GM21723 (cell line): ENCODE results near the gene EXOC1L.

Experiments used
- ATAC-seq: cut with Tn5 transposase; IDR thresholded peaks from one replicate; pipeline ENCODE4 v1.9.1; 2021; ENCODE audit warnings: mild to moderate bottlenecking, moderate library complexity; ENCODE audit not compliant: unreplicated experiment

Gene EXOC1L

DNA sequence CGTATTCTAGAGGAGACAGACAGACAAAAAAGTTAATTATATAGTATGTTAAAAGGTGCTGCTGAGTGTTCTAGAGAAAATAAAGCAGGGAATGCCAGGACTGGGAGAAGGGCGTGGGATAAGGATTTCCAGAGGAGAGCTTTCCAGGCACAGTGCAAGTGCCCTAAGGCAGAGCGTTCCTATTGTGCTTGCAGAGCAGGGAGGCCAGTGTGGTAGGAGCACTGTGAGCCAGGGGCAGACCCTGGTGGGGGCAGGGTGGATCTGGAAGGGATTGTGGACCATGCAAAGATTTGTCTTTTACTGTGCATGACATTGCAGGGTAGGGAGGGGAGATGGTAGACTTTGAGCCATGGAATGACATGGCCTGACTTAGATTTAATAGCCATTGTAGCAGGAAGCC lies 59.6 kb downstream of the EXOC1L start:
- ATAC-seq: no peak

DNA sequence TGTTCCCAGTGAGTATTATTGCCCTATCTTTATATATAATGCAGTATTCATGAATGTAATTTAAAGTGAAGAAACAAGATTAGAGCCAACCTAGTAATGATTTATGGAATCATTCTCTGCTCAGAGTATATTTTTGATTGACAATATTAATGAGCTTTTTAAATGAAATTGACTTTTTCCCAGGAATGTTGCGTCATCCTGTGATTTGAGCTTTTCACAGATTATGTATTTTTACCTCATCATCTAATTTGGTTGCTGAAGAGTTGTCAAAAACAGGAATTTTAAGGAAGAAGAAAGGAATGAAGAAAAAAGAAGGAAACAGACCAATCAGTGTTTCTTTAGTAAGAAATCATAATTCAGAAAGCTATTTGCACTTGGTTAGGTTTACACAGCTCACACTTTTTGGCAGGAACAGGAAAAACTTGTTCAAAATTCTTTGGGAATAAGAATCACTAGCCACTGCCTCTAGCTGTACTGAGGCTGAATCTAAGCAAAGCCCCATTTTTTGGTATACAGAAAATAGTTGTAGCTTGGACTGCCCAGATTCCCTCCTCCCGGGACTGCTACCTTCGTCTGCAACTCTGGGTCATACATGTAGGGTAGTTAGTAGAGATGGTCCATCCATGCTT lies 61.2 kb downstream of the EXOC1L start:
- ATAC-seq: no peak

DNA sequence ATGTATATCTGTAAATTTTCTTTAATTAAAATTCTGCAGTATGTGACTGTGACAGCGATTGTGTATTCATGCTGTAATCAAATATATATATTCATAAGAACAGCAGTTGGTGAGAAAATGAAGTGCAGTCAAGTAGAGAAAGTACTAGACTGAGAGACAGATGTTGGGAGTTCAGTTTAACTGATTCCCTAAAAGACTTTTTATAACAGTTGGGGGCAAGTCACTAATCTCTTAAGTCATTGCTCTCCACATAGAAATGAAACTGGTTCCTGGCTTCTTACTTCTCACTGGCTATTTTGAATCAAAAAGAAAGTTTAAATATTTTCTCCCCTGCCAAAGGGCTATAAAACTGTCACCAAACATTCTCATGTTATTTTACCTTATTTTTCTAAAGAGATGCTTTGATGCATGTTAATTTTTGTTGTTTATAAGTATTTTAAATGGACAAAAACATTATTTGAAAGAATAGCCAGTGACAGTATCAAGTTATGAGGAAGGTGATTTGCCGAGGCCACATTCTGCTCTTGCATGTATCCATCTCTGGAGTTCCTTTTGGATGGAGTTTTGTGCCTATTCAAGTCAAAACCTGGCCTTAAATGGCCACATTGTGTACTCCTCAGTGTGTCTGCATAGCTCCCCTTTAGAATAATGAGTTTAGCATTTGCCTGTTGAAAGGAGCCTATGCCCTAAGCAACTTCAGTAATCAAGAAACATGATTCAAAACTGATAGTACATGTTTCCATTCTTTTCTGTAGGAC lies 64.7 kb downstream of the EXOC1L start:
- no peak for ATAC-seq

DNA sequence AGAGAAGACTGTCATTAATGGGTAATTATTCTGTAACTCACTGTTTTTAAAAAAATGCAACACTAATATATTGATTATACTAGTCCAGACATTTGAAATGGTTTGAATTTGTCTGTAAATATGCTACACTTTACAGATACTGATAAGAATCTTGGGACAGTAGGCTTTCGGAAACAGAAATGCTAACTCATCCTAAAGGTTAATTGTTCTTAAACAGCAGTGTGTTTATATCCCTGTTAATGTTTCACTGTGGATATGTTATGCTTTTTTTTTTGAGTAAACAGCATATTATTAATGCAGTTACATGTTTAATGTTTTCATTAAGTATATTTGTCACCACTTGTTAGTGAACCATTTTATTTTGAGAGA lies 65.2 kb downstream of the EXOC1L start:
- ATAC-seq: no peak
